Trophoblast cell (in vitro differentiated cells and primary cell): ENCODE measurements around the gene TCAF1. TPM values are rescaled to one million over a fixed set of nuclear protein-coding genes. Genes with fewer than 3 reads are reported as not detected.

Experiments used
- DNase-seq, 2 donors: peaks; one replicate each; pipeline ENCODE4 v3.0.0-alpha.2; 2016
- H2AFZ ChIP-seq: 2 replicates; pipeline ENCODE4 v1.6.1; 2013; ENCODE audit warnings: low read length, moderate library complexity, mild to moderate bottlenecking; ENCODE audit not compliant: insufficient read depth, poor library complexity
- H2AK5ac ChIP-seq: 2 replicates; pipeline ENCODE4 v1.6.1; 2013; ENCODE audit warnings: mild to moderate bottlenecking, low read length
- H2BK120ac ChIP-seq: 2 replicates; pipeline ENCODE4 v1.6.1; 2013; ENCODE audit warnings: low read length, mild to moderate bottlenecking, moderate library complexity; ENCODE audit not compliant: insufficient read depth, poor library complexity
- H2BK12ac ChIP-seq: 2 replicates; pipeline ENCODE4 v1.6.1; 2013; ENCODE audit warnings: mild to moderate bottlenecking, low read length, moderate library complexity
- H2BK5ac ChIP-seq: 2 replicates; pipeline ENCODE4 v1.6.1; 2013; ENCODE audit warnings: low read length, low read depth, moderate library complexity, mild to moderate bottlenecking; ENCODE audit not compliant: poor library complexity
- H3K14ac ChIP-seq: 2 replicates; pipeline ENCODE4 v1.6.1; 2013; ENCODE audit warnings: mild to moderate bottlenecking, low read length
- H3K18ac ChIP-seq: 2 replicates; pipeline ENCODE4 v1.6.1; 2013; ENCODE audit warnings: mild to moderate bottlenecking, low read length
- H3K23ac ChIP-seq: 2 replicates; pipeline ENCODE4 v1.6.1; 2013; ENCODE audit warnings: low read length
- H3K27ac ChIP-seq: 2 replicates; pipeline ENCODE4 v1.5.1; 2013; ENCODE audit warnings: low read depth, mild to moderate bottlenecking, inconsistent platforms, low read length, moderate library complexity
- H3K27me3 ChIP-seq: 2 replicates; pipeline ENCODE4 v1.6.1; 2013; ENCODE audit warnings: inconsistent platforms, mild to moderate bottlenecking, low read length, moderate library complexity; ENCODE audit not compliant: insufficient read depth
- H3K36me3 ChIP-seq, 2 experiments: 1 replicate in 1 of 2; 2 replicates in 1 of 2; pipeline ENCODE4 v1.6.1; 2013; ENCODE audit warnings: low read length in 2 of 2, mild to moderate bottlenecking in 2 of 2, moderate library complexity in 1 of 2; ENCODE audit not compliant: insufficient read depth in 2 of 2, control insufficient read depth in 1 of 2
- H3K4ac ChIP-seq: 2 replicates; pipeline ENCODE4 v1.6.1; 2013; ENCODE audit warnings: low read depth, mild to moderate bottlenecking, low read length, moderate library complexity
- H3K4me1 ChIP-seq, 2 experiments: 1 replicate in 1 of 2; 2 replicates in 1 of 2; pipeline ENCODE4 v1.6.1; 2013; ENCODE audit warnings: low read length in 2 of 2, mild to moderate bottlenecking in 2 of 2, moderate library complexity in 1 of 2; ENCODE audit not compliant: insufficient read depth in 2 of 2, control insufficient read depth in 1 of 2
- H3K4me2 ChIP-seq: 2 replicates; pipeline ENCODE4 v1.6.1; 2013; ENCODE audit warnings: inconsistent platforms, mild to moderate bottlenecking, low read length, moderate library complexity
- H3K4me3 ChIP-seq: 2 replicates; pipeline ENCODE4 v1.5.1; 2013; ENCODE audit warnings: mild to moderate bottlenecking, low read depth, low read length, inconsistent platforms
- H3K79me1 ChIP-seq: one replicate; pipeline ENCODE4 v1.6.1; 2013; ENCODE audit warnings: low read length
- H3K79me2 ChIP-seq: 2 replicates; pipeline ENCODE4 v1.6.1; 2013; ENCODE audit warnings: low read length, mild to moderate bottlenecking; ENCODE audit not compliant: control insufficient read depth, insufficient read depth, poor library complexity
- H3K9ac ChIP-seq: 2 replicates; pipeline ENCODE4 v1.6.1; 2013; ENCODE audit warnings: mild to moderate bottlenecking, low read length
- H3K9me3 ChIP-seq: 2 replicates; pipeline ENCODE4 v1.6.1; 2013; ENCODE audit warnings: low read depth, mild to moderate bottlenecking, control low read depth, inconsistent platforms, low read length; ENCODE audit not compliant: insufficient read depth
- H4K12ac ChIP-seq: 2 replicates; pipeline ENCODE4 v1.6.1; 2013; ENCODE audit warnings: low read depth, mild to moderate bottlenecking, low read length, moderate library complexity
- H4K8ac ChIP-seq: 2 replicates; pipeline ENCODE4 v1.6.1; 2013; ENCODE audit warnings: low read depth, mild to moderate bottlenecking, low read length, moderate library complexity
- H4K91ac ChIP-seq: one replicate; pipeline ENCODE4 v1.6.1; 2013; ENCODE audit warnings: low read depth, mild to moderate bottlenecking, low read length, moderate library complexity
- WGBS: extraction: QIAGEN DNeasy Blood & Tissue Kit; methylation state at CpG from one replicate; pipeline ENCODE4 v1.1.7; 2013; ENCODE audit warnings: missing lambda C conversion rate; ENCODE audit not compliant: insufficient read length, insufficient coverage; ENCODE audit errors: extremely low coverage; 5-methylcytosine and 5-hydroxymethylcytosine counted together
- polyA plus RNA-seq: library from polyadenylated mRNA; stranded (reverse); fragments of 200-250 nt; gene quantifications from 2 replicates; pipeline ENCODE4 v1.2.3, GENCODE V29; 2013

Gene TCAF1
- polyA plus RNA-seq: 89.6 TPM in 2 replicates

GRCh38 chr7:143901668-143902331 lies at the start of gene TCAF1:
Gene TCAF1 (minus strand): TSS chr7:143902176. CDS start chr7:143876608, 25,568 bp downstream.
- peak within 1 kb of the TSS; percentile 99 for H3K14ac ChIP-seq
- peak within 1 kb of the TSS; percentile 94 for H2BK5ac ChIP-seq
- no peak within 1 kb of the TSS for H3K23ac ChIP-seq
- H3K9ac ChIP-seq: peak within 1 kb of the TSS; percentile 90
- peak within 1 kb of the TSS; percentile 95 for H3K27ac ChIP-seq
- peak within 1 kb of the TSS; percentile 98 for H4K8ac ChIP-seq
- H3K36me3 ChIP-seq: no peaks in the 10 kb centered on the region
- peaks cover 18 to 29% of the 10 kb centered on the region in 2 experiments for H3K4me1 ChIP-seq
- H3K79me2 ChIP-seq: peaks cover 11% of the 10 kb centered on the region
- peak within 1 kb of the TSS; percentile 64 for H3K4me2 ChIP-seq
- WGBS: no CpG with 5 or more reads among the region's 50 CpGs
- H4K91ac ChIP-seq: peak within 1 kb of the TSS; percentile 91
- peaks cover 25% of the 10 kb centered on the region for H3K79me1 ChIP-seq
- H2BK12ac ChIP-seq: peak within 1 kb of the TSS; percentile 90
- H2AFZ ChIP-seq: peak within 1 kb of the TSS; percentile 91
- H4K12ac ChIP-seq: peak within 1 kb of the TSS; percentile 97
- H3K4me3 ChIP-seq: peak within 1 kb of the TSS; percentile 90
- peak within 1 kb of the TSS; percentile 79 for H2BK120ac ChIP-seq
- H3K4ac ChIP-seq: peak within 1 kb of the TSS; percentile 89
- H2AK5ac ChIP-seq: peak within 1 kb of the TSS; percentile 81
- peak within 1 kb of the TSS; percentile 99 for H3K18ac ChIP-seq
- no peaks in the 10 kb centered on the region for H3K9me3 ChIP-seq
- DNase-seq: peak; percentile 93 to 96
- H3K27me3 ChIP-seq: no peaks in the 10 kb centered on the region

- Histone ChIP-seq H3K4me2 (no peak overlapping the region), H3K4me3 (no peak overlapping the region)
- no CpG with 5 or more reads among the region's 2 CpGs for WGBS
Observed at GRCh38 chr7:143948733-143949132, 46.8 kb upstream of the TCAF1 start.

GRCh38 chr7:143947111-143947510 lies 45.1 kb upstream of the TCAF1 start:
- H3K27ac ChIP-seq: no peak overlapping the region
- H3K4me1 ChIP-seq: no peaks in the 10 kb centered on the region
- no peak overlapping the region for H3K9ac ChIP-seq
- no peak for DNase-seq
- H3K4me2 ChIP-seq: no peak overlapping the region
- no peak overlapping the region for H2BK5ac ChIP-seq
- no peaks in the 10 kb centered on the region for H3K79me1 ChIP-seq
- no peaks in the 10 kb centered on the region for H3K36me3 ChIP-seq
- no peak overlapping the region for H3K14ac ChIP-seq
- H2BK12ac ChIP-seq: no peak overlapping the region
- H2BK120ac ChIP-seq: no peak overlapping the region
- H3K4ac ChIP-seq: no peak overlapping the region
- H3K18ac ChIP-seq: no peak overlapping the region
- WGBS: no CpG with 5 or more reads among the region's 2 CpGs
- no peak overlapping the region for H2AFZ ChIP-seq
- no peaks in the 10 kb centered on the region for H3K9me3 ChIP-seq
- H4K12ac ChIP-seq: no peak overlapping the region
- no peak overlapping the region for H3K4me3 ChIP-seq
- H4K91ac ChIP-seq: no peak overlapping the region
- H4K8ac ChIP-seq: no peak overlapping the region
- H2AK5ac ChIP-seq: no peak overlapping the region
- no peak overlapping the region for H3K23ac ChIP-seq
- H3K27me3 ChIP-seq: no peaks in the 10 kb centered on the region
- H3K79me2 ChIP-seq: no peaks in the 10 kb centered on the region

More at GRCh38 chr7:143948733-143949132, 46.8 kb upstream of the TCAF1 start:
- Histone ChIP-seq H2BK5ac (no peak overlapping the region), H2BK12ac (no peak overlapping the region), H4K8ac (no peak overlapping the region), H4K12ac (no peak overlapping the region), H3K27ac (no peak overlapping the region), H3K9me3 (no peaks in the 10 kb centered on the region), H3K79me2 (no peaks in the 10 kb centered on the region), H3K9ac (no peak overlapping the region), H3K36me3 (no peaks in the 10 kb centered on the region), H3K4ac (no peak overlapping the region), H3K4me1 (no peaks in the 10 kb centered on the region), H3K23ac (no peak overlapping the region), H3K27me3 (no peaks in the 10 kb centered on the region), H2AFZ (no peak overlapping the region), H2AK5ac (no peak overlapping the region), H3K14ac (no peak overlapping the region), H3K18ac (no peak overlapping the region), H3K79me1 (no peaks in the 10 kb centered on the region), H4K91ac (no peak overlapping the region), H2BK120ac (no peak overlapping the region)
- no peak for DNase-seq

- H3K27ac ChIP-seq: no peak overlapping the region
Observed at GRCh38 chr7:143945423-143945822, 43.4 kb upstream of the TCAF1 start.

More at GRCh38 chr7:143945423-143945822, 43.4 kb upstream of the TCAF1 start:
- Histone ChIP-seq H2AFZ (no peak overlapping the region), H3K9me3 (no peaks in the 10 kb centered on the region), H3K27me3 (no peaks in the 10 kb centered on the region), H3K4me3 (no peak overlapping the region), H2BK12ac (no peak overlapping the region), H3K4ac (no peak overlapping the region), H3K4me1 (no peaks in the 10 kb centered on the region), H2BK120ac (no peak overlapping the region), H4K91ac (no peak overlapping the region), H2AK5ac (no peak overlapping the region), H3K79me2 (no peaks in the 10 kb centered on the region), H3K9ac (no peak overlapping the region), H3K36me3 (no peaks in the 10 kb centered on the region), H3K4me2 (no peak overlapping the region), H3K23ac (no peak overlapping the region), H3K18ac (no peak overlapping the region), H3K79me1 (no peaks in the 10 kb centered on the region), H2BK5ac (no peak overlapping the region), H4K12ac (no peak overlapping the region), H4K8ac (no peak overlapping the region), H3K14ac (no peak overlapping the region)
- DNase-seq: no peak
- WGBS: no CpG with 5 or more reads among the region's 4 CpGs
